Measurements from ENCODE around the gene TRPM3.

Gene TRPM3

GRCh38 chr9:70557661-70558369 is 563.6 kb downstream of the TRPM3 start:
- no peak for DNase-seq (ENCODE audit: low read depth)
- no peak overlapping the region for H3K4me3 ChIP-seq (ENCODE audit: low read depth, low read length)

DNA sequence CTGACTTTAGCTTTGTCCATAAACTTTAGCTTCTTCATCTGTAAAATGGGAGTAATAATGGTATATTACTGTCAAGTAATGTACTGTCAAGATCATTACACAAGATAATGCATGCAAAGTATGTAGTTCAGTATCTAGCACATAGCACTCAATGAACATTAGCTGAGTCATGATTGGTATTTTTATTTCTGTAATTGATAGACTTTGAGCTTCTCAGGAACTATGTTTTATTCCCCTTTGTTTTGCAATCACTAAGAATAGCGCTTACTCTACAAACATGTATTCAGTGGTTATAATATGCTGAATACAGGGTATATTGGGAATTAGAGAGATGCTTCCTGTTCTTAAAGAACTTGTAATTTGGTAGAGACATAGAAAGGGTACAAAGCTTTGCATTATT is 564.6 kb downstream of the TRPM3 start:
- DNase-seq (ENCODE audit: low read depth): no peak

GRCh38 chr9:70554881-70555280 is 566.5 kb downstream of the TRPM3 start:
- no peak for DNase-seq (ENCODE audit: low read depth)
- no peak overlapping the region for H3K4me3 ChIP-seq (ENCODE audit: low read depth, low read length)

More for the DNA sequence above, 564.6 kb downstream of the TRPM3 start:
- H3K4me3 ChIP-seq (ENCODE audit: low read depth, low read length): no peak overlapping the region

DNA sequence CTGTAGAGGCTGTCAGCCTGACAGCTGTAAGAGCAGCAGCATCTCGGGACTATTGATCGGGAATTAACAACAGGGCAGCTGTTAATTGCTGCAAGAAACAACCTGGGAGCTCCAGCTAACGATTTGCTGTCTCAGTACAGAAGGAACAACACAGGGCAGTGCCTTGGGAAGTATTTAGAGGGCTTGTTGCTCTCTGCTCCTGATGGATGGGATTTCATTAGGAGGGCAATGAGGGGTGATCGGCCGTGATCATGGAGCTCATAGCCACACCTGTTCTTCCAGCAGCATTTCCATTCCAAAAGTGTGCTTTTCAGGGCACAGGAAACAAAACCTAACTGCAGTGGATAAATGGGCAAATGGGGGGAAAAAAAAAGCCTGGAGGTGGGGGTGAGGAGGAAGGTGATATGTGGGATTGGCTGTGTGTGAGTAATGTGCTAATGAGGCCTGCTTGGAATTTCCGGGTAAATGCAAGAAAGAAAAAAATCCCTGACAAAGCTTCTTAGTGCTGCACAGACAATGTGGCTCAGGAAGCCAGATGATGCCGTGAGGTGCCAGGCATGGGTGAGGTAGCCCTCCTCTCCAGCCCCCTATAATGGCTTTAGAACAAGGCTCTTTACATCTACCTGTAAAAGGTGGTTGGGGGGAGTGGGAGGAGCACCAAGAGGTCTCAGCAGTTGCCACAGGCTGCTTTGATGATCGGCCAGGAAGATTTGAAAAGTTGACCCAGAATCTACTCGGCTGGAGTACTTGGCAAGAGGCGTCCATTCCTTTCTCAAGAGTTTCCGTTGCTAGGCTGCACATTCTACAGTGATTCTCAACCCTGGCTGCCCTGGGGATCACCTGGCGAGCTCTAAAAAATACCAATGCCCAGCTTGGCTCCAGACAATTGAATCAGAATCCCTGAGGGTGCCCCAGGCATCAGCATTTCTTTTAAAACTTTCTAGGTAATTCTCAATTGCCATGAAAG is 567.4 kb downstream of the TRPM3 start:
- no peak overlapping the region for H3K4me3 ChIP-seq (ENCODE audit: low read depth, low read length)
- no peak for DNase-seq (ENCODE audit: low read depth)

DNA sequence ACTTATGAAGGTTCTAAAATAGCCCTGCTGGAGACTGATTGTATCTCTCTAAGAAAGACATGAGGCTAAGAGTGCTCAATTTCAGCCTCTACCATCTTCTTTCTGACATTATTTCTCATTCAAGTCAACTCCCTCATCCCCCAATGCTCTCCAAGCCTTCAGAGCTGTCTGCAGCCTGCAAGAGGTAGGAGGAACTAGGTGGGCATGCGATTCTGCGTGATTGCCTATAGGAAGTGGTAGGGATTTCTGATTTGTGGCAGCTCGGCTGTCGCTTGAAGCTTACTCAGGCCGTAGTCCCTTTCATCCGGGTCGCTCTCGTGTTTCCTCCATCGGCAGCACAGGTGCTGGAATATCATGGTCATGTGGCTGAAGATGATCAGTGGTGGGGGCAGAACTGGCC is 568.9 kb downstream of the TRPM3 start:
- H3K4me3 ChIP-seq (ENCODE audit: low read depth, low read length): no peak overlapping the region
- no peak for DNase-seq (ENCODE audit: low read depth)

DNA sequence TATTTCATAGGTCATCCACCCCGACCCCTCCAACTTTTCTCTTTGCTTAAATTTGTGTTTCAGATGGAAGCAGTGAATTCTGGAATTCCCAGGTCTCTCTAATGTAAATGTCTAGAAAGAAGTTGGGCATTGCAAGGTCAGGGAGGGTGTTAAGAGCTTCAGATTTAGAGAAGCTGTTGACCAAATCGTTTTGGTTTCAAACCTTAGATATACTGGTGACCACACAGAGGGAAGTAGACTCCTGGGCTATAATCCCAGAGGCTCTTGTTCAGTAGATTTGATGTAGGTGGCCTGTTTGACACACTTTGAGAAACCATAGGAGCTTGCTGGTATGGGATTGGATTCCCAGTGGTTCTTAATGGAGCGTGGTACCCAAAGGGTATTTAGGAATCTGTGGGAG is 569.6 kb downstream of the TRPM3 start:
- no peak for DNase-seq (ENCODE audit: low read depth)
- H3K4me3 ChIP-seq (ENCODE audit: low read depth, low read length): no peak overlapping the region

DNA sequence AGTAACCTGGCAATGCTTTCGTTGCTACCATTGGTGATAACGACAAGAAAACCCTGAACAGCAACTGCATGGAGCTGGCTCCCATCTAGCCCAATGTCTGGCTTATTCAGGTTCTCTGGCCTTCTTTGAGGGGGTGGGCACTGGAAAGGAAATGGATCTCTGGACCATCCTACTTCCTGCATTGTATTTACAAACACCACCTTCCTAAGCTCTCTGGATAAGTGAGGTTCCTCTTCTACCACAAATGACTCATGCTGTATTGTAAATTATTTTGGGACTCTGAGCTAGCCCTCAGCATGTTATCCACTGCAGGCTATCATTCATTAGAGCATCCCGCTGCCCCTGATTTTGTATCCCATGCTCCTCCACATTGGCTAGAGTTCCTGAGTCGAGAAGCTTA is 570.0 kb downstream of the TRPM3 start:
- no peak for DNase-seq (ENCODE audit: low read depth)
- no peak overlapping the region for H3K4me3 ChIP-seq (ENCODE audit: low read depth, low read length)

GRCh38 chr9:70549926-70550325 is 571.5 kb downstream of the TRPM3 start:
- H3K4me3 ChIP-seq (ENCODE audit: low read depth, low read length): no peak overlapping the region
- DNase-seq (ENCODE audit: low read depth): no peak

GRCh38 chr9:70542311-70542931 is 579.0 kb downstream of the TRPM3 start:
- no peak for DNase-seq (ENCODE audit: low read depth)

GRCh38 chr9:70540016-70540415 is 581.4 kb downstream of the TRPM3 start:
- no peak overlapping the region for H3K4me3 ChIP-seq (ENCODE audit: low read depth, low read length)
- no peak for DNase-seq (ENCODE audit: low read depth)

More at GRCh38 chr9:70542311-70542931, 579.0 kb downstream of the TRPM3 start:
- H3K4me3 ChIP-seq (ENCODE audit: low read depth, low read length): no peak overlapping the region

- no peak for DNase-seq (ENCODE audit: low read depth)
- no peak overlapping the region for H3K4me3 ChIP-seq (ENCODE audit: low read depth, low read length)
Measured at GRCh38 chr9:70539526-70539925, 581.9 kb downstream of the TRPM3 start.

GRCh38 chr9:70539001-70539400 is 582.4 kb downstream of the TRPM3 start:
- no peak for DNase-seq (ENCODE audit: low read depth)
- no peak overlapping the region for H3K4me3 ChIP-seq (ENCODE audit: low read depth, low read length)

DNA sequence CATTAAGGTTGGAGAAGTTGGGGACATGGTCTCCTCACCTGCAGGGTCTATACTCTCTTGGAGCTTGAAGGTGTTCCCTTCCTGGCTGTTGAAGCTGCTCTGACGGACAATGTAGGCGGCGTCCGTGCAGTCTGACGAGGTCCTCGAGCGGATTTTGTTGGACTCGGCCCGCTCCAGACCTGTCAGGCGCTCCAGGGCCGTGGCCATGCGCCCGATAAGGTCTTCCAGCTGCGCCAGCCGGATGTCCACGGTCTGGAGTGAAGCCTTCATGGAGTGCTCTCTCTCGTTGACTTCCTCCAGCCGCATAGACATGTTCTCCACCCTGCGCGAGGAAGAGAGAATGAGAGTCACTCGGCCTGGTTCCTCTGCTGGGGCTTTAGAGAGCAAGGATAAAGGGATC is 584.3 kb downstream of the TRPM3 start:
- DNase-seq (ENCODE audit: low read depth): no peak

GRCh38 chr9:70535546-70536323 is 585.7 kb downstream of the TRPM3 start:
- no peak for DNase-seq (ENCODE audit: low read depth)
- no peak overlapping the region for H3K4me3 ChIP-seq (ENCODE audit: low read depth, low read length)

More for the DNA sequence above, 584.3 kb downstream of the TRPM3 start:
- H3K4me3 ChIP-seq (ENCODE audit: low read depth, low read length): no peak overlapping the region

DNA sequence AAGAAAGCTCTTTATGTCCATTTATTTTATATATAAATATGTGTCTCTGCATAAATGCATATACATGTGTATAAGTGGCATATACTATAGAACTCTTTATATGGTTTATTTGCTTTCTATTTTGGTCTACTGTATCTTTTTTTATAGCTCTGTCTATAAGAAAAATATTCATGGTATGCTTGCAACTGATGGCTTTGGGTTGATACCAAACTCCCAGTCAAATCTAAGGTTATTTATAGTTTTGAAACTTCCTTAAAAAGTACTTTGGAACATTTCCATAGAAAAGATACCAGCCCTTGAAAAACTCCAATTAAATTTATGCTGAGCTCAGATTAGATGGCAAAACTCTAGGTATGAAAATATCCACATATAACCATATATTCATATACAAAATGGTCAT is 587.0 kb downstream of the TRPM3 start:
- DNase-seq (ENCODE audit: low read depth): no peak

GRCh38 chr9:70534061-70534460 is 587.4 kb downstream of the TRPM3 start:
- no peak for DNase-seq (ENCODE audit: low read depth)
- no peak overlapping the region for H3K4me3 ChIP-seq (ENCODE audit: low read depth, low read length)

More for the DNA sequence above, 587.0 kb downstream of the TRPM3 start:
- no peak overlapping the region for H3K4me3 ChIP-seq (ENCODE audit: low read depth, low read length)

- H3K4me3 ChIP-seq (ENCODE audit: low read depth, low read length): no peak overlapping the region
- DNase-seq (ENCODE audit: low read depth): no peak
Measured at GRCh38 chr9:70533492-70533891, 587.9 kb downstream of the TRPM3 start.

- no peak overlapping the region for H3K4me3 ChIP-seq (ENCODE audit: low read depth, low read length)
- no peak for DNase-seq (ENCODE audit: low read depth)
Measured at GRCh38 chr9:70532716-70533115, 588.7 kb downstream of the TRPM3 start.

DNA sequence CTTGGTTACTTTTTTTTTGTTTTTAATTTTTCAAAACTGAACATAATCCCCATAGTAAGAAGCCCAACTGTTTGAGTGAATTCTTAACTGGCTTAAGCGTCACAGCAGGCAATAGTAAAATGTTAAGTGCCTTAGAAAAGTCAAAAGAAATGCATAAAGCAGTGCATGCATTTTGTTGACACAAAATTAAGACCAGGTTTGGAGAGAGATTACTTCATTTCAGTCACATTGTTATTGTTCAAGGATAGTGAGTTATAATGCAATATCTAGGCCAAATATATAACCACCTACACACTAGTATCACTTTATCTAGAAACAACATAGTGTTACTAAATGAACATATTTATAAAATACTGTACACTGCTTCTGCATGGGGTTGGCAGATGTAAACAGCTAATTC is 590.1 kb downstream of the TRPM3 start:
- no peak for DNase-seq (ENCODE audit: low read depth)
- H3K4me3 ChIP-seq (ENCODE audit: low read depth, low read length): no peak overlapping the region
